Neural progenitor cell (in vitro differentiated cells): ENCODE data around the gene BBS12.

Experiments
- CTCF ChIP-seq: fragments of 200-600 bp; sonication (generic); IDR thresholded peaks from 2 replicates; pipeline ENCODE4 v1.5.1; 2017; ENCODE audit warnings: antibody characterized with exemption, mild to moderate bottlenecking
- EZH2 ChIP-seq: fragments of 200-600 bp; sonication (generic); IDR thresholded peaks from 2 replicates; pipeline ENCODE4 v1.6.1; 2017; ENCODE audit warnings: antibody characterized with exemption, mild to moderate bottlenecking, moderate library complexity
- EZH2phosphoT487 ChIP-seq: fragments of 200-600 bp; sonication (generic); IDR thresholded peaks from 2 replicates; pipeline ENCODE4 v1.6.1; 2017; ENCODE audit warnings: antibody characterized with exemption

- TF ChIP-seq CTCF (no peak), EZH2 (no peak), EZH2phosphoT487 (no peak)
Measured at GRCh38 chr4:122777846-122778673, 45.6 kb downstream of the BBS12 start.
